Activated T-helper 17 cell treated with anti-CD3 and anti-CD28 coated beads, Interleukin-2, amount 50 U/mL, for 72 hours (primary cell): ENCODE measurements around the gene ADK. TPM values are rescaled to one million over a fixed set of nuclear protein-coding genes. Genes with fewer than 3 reads are reported as not detected.
"Not testable (repeated sequence)": the region's sequence is repeated elsewhere in the genome, so short reads cannot be mapped to it uniquely, and the experiment has no call there.

Experiments used
- ATAC-seq: fragments of 150-1000 bp; cut with Tn5 transposase; replicated peaks from 2 replicates; pipeline ENCODE4 v1.10.0; 2021; ENCODE audit warnings: mild to moderate bottlenecking, moderate library complexity
- H3K27ac Mint-ChIP-seq: one replicate; pipeline ENCODE4 v1.8.0; 2022; ENCODE audit warnings: mixed read lengths
- H3K27me3 Mint-ChIP-seq: one replicate; pipeline ENCODE4 v1.8.0; 2022; ENCODE audit warnings: mixed read lengths
- H3K36me3 Mint-ChIP-seq: one replicate; pipeline ENCODE4 v1.8.0; 2022; ENCODE audit warnings: low read depth, mild to moderate bottlenecking, mixed read lengths
- H3K4me1 Mint-ChIP-seq: one replicate; pipeline ENCODE4 v1.8.0; 2022; ENCODE audit warnings: mixed read lengths
- H3K4me3 Mint-ChIP-seq: one replicate; pipeline ENCODE4 v1.8.0; 2022; ENCODE audit warnings: mild to moderate bottlenecking, mixed read lengths
- H3K9me3 Mint-ChIP-seq: one replicate; pipeline ENCODE4 v1.8.0; 2022; ENCODE audit warnings: mixed read lengths
- total RNA-seq, 2 donors: library from RNA; stranded (reverse); gene quantifications; one replicate each; pipeline ENCODE4 v1.2.3, GENCODE V29; 2022

Gene ADK
- total RNA-seq, 2 donors from 2014 or later: 51.4 to 72.1 TPM

GRCh38 chr10:74334221-74334620, 183.2 kb downstream of the ADK start:
- peaks cover 5% of the 10 kb centered on the region for H3K4me1 Mint-ChIP-seq
- no peaks in the 10 kb centered on the region for H3K9me3 Mint-ChIP-seq
- ATAC-seq: no peak
- H3K4me3 Mint-ChIP-seq: no peak overlapping the region
- no peaks in the 10 kb centered on the region for H3K27me3 Mint-ChIP-seq
- peaks cover 30% of the 10 kb centered on the region for H3K36me3 Mint-ChIP-seq
- no peak overlapping the region for H3K27ac Mint-ChIP-seq

DNA sequence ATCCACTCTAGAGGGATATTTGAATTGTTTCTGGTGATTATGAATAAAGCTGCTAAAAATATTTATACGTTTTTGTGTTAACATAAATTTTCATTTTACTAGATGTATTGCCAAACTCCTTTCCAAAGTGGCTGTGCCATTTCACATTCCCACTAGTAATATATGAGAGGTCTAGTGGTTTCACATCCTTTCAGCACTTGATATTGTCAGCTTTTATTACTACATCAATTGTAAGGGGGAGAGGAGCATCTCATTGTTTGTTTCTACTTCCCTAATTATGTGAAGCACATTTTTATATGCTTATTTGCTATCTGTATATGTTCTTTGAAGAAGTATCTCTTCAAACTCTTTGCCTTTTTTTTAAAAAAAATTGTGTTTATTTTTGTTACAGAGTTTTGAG, 184.5 kb downstream of the ADK start:
- H3K4me3 Mint-ChIP-seq: no peak overlapping the region
- H3K9me3 Mint-ChIP-seq: no peaks in the 10 kb centered on the region
- H3K4me1 Mint-ChIP-seq: peaks cover 5% of the 10 kb centered on the region
- H3K36me3 Mint-ChIP-seq: peaks cover 25% of the 10 kb centered on the region
- H3K27ac Mint-ChIP-seq: no peak overlapping the region
- no peaks in the 10 kb centered on the region for H3K27me3 Mint-ChIP-seq
- ATAC-seq: no peak

DNA sequence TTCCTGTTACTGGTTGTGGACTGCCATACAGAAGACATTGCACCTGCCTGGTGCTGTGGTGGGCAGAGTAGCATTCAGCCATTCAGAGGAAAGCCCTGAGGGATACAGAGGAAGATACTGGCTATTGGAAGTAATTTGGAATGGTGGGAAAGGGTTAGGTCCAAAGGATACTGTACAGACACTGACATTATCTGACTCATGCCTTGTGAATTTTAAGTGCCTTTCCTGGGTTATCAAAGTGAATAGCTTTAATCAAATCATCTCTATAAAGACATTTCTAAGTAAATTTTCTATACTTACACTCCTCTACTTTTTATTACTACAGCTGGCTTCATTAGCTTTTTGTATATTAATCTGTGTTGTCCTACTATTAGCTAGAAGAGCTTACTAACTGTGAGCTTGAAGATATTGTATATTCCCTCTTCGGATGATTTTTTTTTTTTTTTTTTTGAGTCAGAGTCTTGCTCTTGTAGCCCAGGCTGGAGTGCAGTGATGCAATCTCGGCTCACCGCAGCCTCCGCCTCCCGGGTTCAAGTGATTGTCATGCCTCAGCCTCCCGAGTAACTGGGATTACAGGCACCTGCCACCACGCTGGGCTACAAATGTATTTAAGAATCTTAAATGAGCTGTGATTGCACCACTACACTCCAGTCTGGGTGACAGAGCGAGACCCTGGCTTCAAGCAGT, 186.5 kb downstream of the ADK start:
- ATAC-seq: no peak
- Mint-ChIP-seq H3K4me3 (no peak overlapping the region), H3K27me3 (no peaks in the 10 kb centered on the region), H3K27ac (no peak overlapping the region), H3K4me1 (peaks cover 5% of the 10 kb centered on the region), H3K9me3 (no peaks in the 10 kb centered on the region), H3K36me3 (peaks cover 21% of the 10 kb centered on the region)

DNA sequence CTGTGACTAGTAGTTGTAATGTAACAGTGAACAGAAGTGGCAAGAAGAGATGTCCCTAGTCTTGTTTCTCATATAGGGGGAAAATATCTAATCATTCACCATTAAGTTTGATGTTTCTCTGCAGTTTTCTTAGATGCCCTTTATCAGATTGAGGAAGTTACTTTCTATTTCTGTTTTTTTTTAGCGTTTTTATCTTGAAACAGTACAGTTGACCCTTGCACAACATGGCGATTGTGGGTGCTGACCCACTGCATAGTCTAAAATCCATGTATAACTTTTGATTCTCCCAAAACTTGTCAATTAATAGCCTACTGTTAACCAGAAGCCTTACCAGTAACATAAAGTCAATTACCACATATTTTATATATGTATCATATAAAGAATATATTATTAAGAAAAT, 192.0 kb downstream of the ADK start:
- no peaks in the 10 kb centered on the region for H3K27me3 Mint-ChIP-seq
- ATAC-seq: no peak
- no peaks in the 10 kb centered on the region for H3K4me1 Mint-ChIP-seq
- H3K36me3 Mint-ChIP-seq: peaks cover 30% of the 10 kb centered on the region
- H3K27ac Mint-ChIP-seq: no peak overlapping the region
- H3K4me3 Mint-ChIP-seq: no peak overlapping the region
- H3K9me3 Mint-ChIP-seq: no peaks in the 10 kb centered on the region

- ATAC-seq: no peak
- Mint-ChIP-seq H3K4me3 (no peak overlapping the region), H3K9me3 (no peaks in the 10 kb centered on the region), H3K4me1 (no peaks in the 10 kb centered on the region), H3K27ac (no peak overlapping the region), H3K36me3 (peaks cover 30% of the 10 kb centered on the region), H3K27me3 (no peaks in the 10 kb centered on the region)
These were observed 192.8 kb downstream of the ADK start for GRCh38 chr10:74343804-74344203.

DNA sequence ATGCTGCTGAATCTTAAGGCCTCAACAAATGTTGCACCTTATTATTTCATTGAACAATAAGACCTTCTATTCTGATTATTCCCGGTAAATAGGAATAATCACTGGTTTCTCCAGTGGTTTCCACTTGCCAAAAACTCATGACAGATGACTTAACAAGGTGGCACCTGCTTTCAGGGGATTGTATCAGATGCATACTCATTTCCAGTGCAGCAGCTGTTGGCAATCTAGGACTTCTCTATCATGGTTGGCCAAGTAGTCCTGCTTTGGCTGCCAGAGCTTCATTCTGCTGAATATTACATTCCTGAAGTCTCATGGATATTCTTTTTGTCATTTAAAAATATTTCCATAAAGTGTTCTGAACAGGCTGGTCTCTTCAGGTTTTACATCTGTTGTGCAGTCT, 193.3 kb downstream of the ADK start:
- H3K4me1 Mint-ChIP-seq: no peaks in the 10 kb centered on the region
- no peak overlapping the region for H3K27ac Mint-ChIP-seq
- H3K9me3 Mint-ChIP-seq: no peaks in the 10 kb centered on the region
- H3K4me3 Mint-ChIP-seq: no peak overlapping the region
- H3K27me3 Mint-ChIP-seq: no peaks in the 10 kb centered on the region
- peaks cover 30% of the 10 kb centered on the region for H3K36me3 Mint-ChIP-seq
- no peak for ATAC-seq

- no peaks in the 10 kb centered on the region for H3K27me3 Mint-ChIP-seq
These were observed 196.5 kb downstream of the ADK start for GRCh38 chr10:74347522-74347921.

GRCh38 chr10:74353021-74353420, 202.0 kb downstream of the ADK start:
- ATAC-seq, H3K9me3 Mint-ChIP-seq, H3K27ac Mint-ChIP-seq, H3K4me3 Mint-ChIP-seq, H3K4me1 Mint-ChIP-seq, H3K36me3 Mint-ChIP-seq, H3K27me3 Mint-ChIP-seq: not testable (repeated sequence)

More at GRCh38 chr10:74347522-74347921, 196.5 kb downstream of the ADK start:
- Mint-ChIP-seq H3K36me3 (peaks cover 22% of the 10 kb centered on the region), H3K4me1 (no peaks in the 10 kb centered on the region), H3K27ac (no peak overlapping the region), H3K4me3 (no peak overlapping the region), H3K9me3 (no peaks in the 10 kb centered on the region)
- ATAC-seq: no peak

DNA sequence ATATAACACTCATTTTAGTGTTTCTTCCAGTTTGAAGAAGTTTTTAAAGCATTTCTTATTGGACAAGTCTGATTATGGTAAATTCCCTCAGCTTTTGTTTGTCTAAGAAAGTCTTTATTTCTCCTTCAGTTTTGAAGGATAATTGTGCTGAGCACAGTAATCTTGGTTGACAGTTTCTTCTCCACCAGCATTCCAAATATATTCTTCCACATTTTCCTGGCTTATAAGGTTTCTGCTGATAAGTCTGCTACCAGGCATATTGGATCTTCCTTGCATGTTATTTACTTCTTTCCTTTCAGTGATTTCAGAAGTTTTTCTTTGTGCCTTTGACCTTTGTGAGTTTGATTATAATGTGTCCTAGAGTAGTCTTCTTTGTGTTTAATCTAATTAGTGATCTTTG, 210.7 kb downstream of the ADK start:
- peaks cover 16% of the 10 kb centered on the region for H3K9me3 Mint-ChIP-seq
- H3K27ac Mint-ChIP-seq: no peak overlapping the region
- H3K4me3 Mint-ChIP-seq: no peak overlapping the region
- H3K36me3 Mint-ChIP-seq: peaks cover 65% of the 10 kb centered on the region
- ATAC-seq: no peak
- H3K27me3 Mint-ChIP-seq: no peaks in the 10 kb centered on the region
- peaks cover 16% of the 10 kb centered on the region for H3K4me1 Mint-ChIP-seq

DNA sequence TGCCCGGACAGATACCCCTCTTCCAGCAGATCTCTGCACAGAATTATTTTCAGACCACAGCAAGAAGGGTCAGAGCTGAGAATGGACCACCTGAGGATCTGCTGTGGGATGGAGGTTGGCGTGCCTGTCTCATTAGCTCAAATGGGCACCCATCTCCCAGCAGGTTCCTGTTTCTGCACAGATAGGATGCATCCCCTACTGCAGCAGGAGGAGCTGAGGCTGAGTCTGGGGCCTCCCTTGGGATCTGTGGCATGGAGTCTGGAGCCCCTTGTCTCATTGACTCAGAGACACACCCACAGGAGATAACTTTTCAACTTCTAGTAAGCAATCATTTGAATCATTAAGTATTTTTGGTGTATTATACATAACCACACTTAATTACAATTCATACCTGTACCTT, 212.7 kb downstream of the ADK start:
- ATAC-seq: no peak
- H3K4me1 Mint-ChIP-seq: peaks cover 16% of the 10 kb centered on the region
- no peaks in the 10 kb centered on the region for H3K27me3 Mint-ChIP-seq
- peaks cover 12% of the 10 kb centered on the region for H3K9me3 Mint-ChIP-seq
- H3K4me3 Mint-ChIP-seq: no peak overlapping the region
- H3K36me3 Mint-ChIP-seq: peaks cover 67% of the 10 kb centered on the region
- no peak overlapping the region for H3K27ac Mint-ChIP-seq

DNA sequence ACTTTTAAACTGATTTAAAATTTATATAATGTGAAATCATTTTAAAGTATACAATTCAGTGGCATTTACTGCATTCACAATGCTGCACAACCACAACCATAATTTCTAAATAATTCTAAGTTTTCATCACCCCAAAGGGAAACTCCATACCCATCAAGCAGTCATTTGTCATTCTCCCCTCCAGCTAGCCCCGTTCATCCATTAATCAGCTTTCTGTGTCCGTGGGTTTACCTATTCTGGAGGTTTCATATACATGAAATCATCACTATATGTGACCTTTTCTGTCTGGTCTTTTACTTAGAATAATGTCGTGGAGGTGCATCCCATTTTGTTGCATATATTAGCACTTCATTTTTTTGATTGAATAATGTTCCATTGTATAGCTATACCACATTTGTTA, 214.1 kb downstream of the ADK start:
- Mint-ChIP-seq H3K36me3 (peaks cover 63% of the 10 kb centered on the region), H3K9me3 (peaks cover 12% of the 10 kb centered on the region), H3K4me3 (no peak overlapping the region), H3K27me3 (no peaks in the 10 kb centered on the region), H3K4me1 (peaks cover 16% of the 10 kb centered on the region), H3K27ac (no peak overlapping the region)
- peak; percentile 76 for ATAC-seq

GRCh38 chr10:74371696-74372095, 220.7 kb downstream of the ADK start:
- Mint-ChIP-seq H3K4me1 (no peaks in the 10 kb centered on the region), H3K27me3 (no peaks in the 10 kb centered on the region), H3K36me3 (peaks cover 29% of the 10 kb centered on the region), H3K4me3 (no peak overlapping the region), H3K27ac (no peak overlapping the region), H3K9me3 (no peaks in the 10 kb centered on the region)
- no peak for ATAC-seq

- no peak for ATAC-seq
- Mint-ChIP-seq H3K27me3 (no peaks in the 10 kb centered on the region), H3K4me3 (no peak overlapping the region), H3K9me3 (no peaks in the 10 kb centered on the region), H3K4me1 (no peaks in the 10 kb centered on the region), H3K27ac (no peak overlapping the region), H3K36me3 (peaks cover 27% of the 10 kb centered on the region)
These were observed 222.0 kb downstream of the ADK start for GRCh38 chr10:74373059-74373458.

DNA sequence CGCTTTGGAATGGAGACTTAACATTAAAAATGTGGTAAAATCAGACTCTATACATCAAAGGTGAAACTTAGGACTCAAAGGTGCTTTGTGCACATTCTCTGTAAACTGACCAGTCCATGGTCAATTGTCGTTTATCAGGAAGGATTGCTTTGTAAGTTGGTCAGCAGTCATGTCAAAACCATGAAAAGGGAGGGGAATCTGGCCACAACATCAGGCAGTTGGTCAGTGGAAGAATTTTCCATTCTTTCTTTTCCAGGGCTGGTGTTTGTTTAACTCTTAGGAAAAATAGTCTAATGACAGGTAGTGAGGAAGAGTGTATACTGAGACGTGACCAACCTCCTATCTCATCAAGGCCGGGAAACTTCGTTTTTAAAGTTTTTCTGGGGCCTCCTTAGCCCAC, 226.5 kb downstream of the ADK start:
- H3K36me3 Mint-ChIP-seq: no peaks in the 10 kb centered on the region
- no peak overlapping the region for H3K27ac Mint-ChIP-seq
- peaks cover 5% of the 10 kb centered on the region for H3K4me1 Mint-ChIP-seq
- no peaks in the 10 kb centered on the region for H3K27me3 Mint-ChIP-seq
- no peaks in the 10 kb centered on the region for H3K9me3 Mint-ChIP-seq
- no peak for ATAC-seq
- no peak overlapping the region for H3K4me3 Mint-ChIP-seq

DNA sequence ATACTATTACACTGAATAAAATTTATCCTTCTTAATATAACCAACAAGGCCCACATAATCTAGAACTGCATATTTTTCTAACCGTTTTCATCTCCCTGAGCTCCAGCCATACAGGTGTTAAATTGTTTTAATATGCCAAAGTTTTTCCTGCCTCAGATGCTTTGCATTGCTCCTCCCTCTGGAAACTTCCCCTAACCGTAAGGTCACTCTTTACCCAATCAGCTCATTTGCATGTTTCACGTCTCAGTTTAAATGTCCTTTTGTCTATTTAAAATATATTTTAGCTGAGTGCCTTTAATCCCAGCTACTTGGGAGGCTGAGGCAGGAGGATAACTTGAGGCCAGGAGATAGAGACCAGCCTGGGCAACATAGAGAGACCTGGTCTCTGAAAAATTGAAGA, 228.5 kb downstream of the ADK start:
- H3K9me3 Mint-ChIP-seq: no peaks in the 10 kb centered on the region
- no peaks in the 10 kb centered on the region for H3K27me3 Mint-ChIP-seq
- no peak overlapping the region for H3K4me3 Mint-ChIP-seq
- H3K27ac Mint-ChIP-seq: peak overlapping the region; percentile 17
- H3K4me1 Mint-ChIP-seq: peaks cover 10% of the 10 kb centered on the region
- no peak for ATAC-seq
- no peaks in the 10 kb centered on the region for H3K36me3 Mint-ChIP-seq

GRCh38 chr10:74380795-74381194, 229.8 kb downstream of the ADK start:
- Mint-ChIP-seq H3K27me3 (no peaks in the 10 kb centered on the region), H3K27ac (no peak overlapping the region), H3K4me3 (no peak overlapping the region), H3K36me3 (no peaks in the 10 kb centered on the region), H3K4me1 (peaks cover 10% of the 10 kb centered on the region), H3K9me3 (no peaks in the 10 kb centered on the region)
- no peak for ATAC-seq
